NOMO-1 (cell line): ENCODE data around the gene UBTD1.

Experiments
- DNase-seq, 2 experiments: peaks; one replicate each; lab custom pipeline; 2025; ENCODE audit not compliant: unreplicated experiment in 2 of 2; lab: John Stamatoyannopoulos, UW

Gene UBTD1

DNA sequence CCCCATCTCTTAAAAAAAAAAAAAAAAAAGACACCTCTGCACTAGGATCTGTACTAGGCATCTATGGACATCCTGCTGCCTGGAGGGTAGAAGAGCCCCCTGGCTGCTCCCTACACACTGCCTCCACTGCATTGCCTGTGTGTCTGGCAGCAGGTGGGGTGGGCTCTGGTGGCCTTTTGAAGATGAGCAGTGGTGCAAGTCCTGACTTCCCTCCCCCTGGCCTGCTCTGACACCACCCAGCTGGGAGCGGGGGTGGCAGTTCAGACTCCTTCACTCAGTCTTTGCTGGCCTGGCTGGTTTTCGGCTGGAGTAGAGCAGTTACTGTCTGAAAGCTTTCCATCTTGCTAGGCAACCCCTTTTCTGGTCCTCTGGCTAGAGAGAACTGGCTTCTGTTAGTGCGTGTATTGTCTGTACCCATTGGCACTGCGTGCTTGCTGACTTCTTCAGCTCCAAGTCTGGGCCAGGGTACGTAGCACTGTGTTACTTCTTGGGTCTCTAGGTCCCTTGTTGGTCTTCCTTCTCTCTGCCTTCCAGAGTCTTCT is 108.4 kb downstream of the UBTD1 start:
- DNase-seq: no peak

DNA sequence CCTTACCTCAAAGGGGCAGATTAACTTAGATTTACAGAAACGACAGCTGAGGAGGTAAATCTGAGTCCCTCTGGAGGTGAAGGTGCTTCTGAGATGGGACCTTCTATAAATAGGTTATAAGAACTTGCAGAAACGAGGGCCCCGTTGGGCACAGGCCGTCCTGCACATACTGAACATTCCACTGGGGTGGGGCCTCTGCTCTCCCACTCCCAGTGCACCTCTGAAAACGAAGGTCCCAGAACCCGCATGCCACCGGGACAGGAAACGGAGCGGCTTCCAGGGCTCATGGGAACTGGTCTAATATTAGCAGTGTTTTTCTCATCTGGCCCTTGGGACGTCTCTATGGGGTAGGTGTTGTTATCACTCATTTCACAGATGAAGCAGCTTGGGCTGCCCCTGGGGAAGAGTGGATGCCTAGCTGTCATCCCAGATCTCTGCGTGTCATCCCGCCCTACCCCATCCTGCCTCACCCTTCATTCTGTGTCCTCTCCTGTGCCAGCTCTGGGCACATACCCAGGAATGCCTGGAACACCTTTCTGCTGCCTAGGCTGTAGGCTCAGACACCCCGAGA is 110.4 kb downstream of the UBTD1 start:
- no peak for DNase-seq

DNA sequence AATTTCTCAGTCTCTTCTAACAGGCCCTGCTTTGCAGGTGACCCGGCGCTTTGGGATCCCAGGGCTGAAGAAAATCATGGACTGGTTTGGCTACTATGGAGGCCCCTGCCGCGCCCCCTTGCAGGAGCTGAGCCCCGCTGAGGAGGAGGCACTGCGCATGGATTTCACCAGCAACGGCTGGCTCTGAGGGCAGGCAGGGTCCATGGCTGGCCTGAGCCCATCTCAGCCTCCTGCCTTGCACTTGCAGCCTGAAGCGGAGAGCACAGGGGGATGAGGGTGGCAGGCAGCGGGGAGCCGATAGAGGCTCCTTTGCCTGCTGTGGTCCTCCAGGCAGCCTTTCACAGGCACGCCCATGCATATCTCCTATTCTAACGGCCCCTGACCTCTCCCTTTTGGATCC is 112.7 kb downstream of the UBTD1 start:
- no peak for DNase-seq

DNA sequence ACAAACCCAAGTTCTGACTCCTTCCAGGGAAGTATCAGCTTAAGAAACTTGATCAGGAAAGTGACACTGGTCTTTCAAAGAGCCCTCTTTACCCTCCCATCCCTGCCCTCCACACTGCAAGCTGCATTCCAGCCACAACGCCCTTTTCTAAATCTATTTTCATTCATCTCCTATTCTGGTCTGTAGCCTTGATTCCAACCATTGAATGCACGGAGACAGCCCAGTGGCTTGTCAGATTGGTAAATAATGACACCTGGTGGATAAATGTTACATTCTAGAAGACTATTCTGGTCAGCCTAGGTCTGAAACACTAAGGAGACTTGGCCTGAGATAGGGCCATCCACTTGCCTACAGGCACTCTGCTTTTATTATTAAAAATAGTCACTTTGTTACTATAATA is 113.7 kb downstream of the UBTD1 start:
- peak in 1 of 2 experiments; percentile 32 for DNase-seq

DNA sequence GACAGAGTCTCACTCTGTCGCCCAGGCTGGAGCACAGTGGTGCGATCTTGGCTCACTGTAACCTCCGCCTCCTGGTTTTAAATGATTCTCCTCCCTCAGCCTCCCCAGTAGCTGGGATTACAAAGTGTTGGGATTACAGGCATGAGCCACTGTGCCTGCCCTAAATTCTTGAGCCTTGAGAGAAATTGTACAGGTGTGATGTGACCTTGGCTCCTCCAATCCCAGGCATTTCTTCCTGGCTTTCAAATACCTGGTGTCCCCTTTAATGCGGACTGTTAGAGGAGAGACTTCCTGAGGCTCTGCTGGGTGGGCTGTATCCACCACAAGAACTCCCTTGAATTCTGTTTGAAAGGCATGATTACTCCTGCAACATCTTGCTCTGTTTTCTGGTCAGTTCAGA is 119.6 kb downstream of the UBTD1 start:
- no peak for DNase-seq

DNA sequence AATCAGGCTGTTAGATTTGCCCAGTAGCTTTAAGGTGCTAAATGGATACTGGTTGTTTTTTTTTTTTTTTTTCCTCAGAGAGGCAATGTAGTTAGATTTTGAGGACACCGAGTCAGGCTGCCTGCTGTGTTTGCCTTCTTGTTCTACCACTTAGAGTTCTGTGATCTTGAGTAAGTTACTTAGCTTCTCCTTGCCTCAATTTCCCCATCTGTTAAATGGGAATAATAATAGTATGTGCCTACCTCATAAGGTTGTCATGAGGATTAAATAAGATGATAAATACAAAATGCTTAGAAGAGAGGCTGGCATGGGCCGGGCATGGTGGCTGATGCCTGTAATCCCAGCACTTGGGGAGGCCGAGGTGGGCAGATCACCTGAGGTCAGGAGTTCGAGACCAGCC is 120.0 kb downstream of the UBTD1 start:
- DNase-seq: no peak
